Stimulated activated CD4-positive, alpha-beta T cell treated with anti-CD3 and anti-CD28 coated beads, Interleukin-1b, Interleukin-23, amount 100 ng/mL, for 4 hours (primary cell): ENCODE data around the gene GCA.

ENCODE experiments used
- DNase-seq, 2 donors: peaks; one replicate each; pipeline ENCODE4 v3.0.0-alpha.2; 2020; ENCODE audit warnings: low read depth in 2 of 2

The GCA gene

DNA sequence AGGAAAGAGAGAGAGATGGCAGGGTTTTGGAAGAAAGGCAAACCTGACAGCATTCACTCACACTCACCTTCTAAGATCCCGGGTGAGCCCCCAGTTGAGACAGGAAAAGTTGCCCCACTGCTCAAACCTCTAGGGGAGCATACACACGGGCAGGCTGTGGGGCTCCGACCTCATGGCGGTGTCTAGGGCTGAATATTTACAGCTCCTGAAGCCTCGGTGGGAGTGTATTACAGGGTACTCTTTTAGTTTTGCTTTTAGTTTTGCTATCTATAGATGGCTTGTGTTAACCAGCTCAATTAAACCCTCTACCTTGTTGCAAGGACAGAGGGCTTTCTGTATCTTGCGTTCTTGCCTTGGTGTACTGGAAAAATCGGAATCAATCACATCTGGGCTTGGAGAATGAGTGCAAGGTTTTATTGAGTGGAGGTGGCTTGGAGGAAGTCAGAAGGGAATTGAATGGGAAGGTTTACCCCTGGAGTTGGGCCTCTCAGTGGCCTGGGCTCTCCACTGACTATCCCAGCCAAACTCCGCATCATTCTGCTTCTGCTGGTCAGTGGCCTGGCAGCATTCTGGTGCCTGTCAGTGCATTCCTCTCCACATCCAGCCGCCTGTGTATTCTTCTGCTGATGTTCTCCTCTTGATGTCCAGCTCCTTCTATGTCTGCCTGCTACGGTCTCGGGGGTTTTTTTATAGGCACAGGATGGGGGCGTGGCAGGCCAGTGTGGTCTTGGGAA lies 15.3 kb upstream of the GCA start:
- no peak for DNase-seq

DNA sequence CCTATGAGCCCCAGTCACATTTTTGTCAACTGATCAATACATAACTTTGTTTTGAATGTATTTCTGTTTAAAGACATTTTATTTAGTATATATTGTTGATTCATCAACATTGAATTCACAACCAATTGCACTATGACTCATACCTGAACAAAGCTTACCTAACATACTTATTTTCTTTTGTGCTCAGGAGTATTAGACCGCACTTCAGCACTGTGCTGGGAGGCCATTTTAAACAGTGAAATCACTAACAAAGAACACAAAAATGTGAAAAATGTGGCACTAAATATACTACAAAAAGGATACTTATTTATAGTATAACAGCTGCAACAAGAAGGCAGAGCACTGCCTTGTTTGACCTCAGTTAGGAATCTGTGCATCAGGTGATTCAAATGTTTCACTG lies 13.1 kb upstream of the GCA start:
- DNase-seq: no peak

DNA sequence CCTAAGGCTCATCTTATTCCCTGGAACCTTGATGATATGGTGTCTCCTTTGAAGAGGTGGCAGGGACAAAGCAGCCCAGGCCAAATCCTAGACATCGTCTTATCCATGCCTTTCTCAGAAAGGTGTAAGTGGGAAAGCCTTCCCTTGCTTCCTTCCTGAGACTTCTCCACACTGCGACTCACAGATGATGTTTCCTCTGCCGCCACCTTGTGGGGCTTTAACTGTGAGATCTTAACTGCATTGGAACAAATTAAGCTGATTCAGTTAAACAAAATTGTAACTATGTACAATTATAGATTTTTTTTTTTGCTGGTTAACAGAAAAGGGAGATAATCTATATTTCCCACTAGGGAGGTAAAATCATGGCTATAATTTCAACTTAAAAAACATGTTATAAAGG lies 10.0 kb upstream of the GCA start:
- DNase-seq: no peak

DNA sequence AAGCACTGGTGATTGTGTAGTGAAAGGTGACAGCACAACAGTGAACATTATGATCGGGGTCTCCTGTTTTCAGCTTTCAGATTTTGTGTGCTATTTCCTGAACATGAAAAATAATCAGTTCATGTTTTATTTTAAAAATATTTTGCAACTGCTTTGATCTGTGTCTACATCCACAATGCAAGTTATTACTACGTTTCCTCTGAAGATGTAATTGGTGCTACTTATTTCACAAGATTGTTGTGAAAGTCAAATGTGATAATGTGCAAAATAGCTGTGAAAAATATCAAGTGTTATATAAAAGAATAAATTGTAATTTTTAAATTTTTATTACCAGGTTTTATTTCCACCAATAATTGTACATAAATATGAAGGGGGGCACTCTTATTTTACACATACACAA lies 6.1 kb upstream of the GCA start:
- no peak for DNase-seq

DNA sequence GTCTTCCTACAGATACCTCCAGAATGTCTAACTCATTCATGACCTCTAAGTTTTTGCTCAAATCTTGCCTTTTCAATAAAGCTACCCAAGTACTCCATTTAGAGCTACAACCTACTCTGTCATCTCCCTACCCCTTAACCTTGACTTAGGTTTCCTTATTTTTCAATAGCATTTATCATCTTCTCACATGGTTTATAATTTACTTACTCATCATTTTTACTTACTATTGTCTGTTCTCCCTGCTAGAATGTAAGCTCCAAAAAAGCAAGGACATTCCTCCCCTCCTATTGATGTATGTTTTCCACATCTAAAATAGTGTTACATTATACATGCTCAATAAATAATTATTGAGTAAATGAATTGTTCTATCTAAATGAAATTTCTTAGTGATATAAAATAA lies 3.1 kb upstream of the GCA start:
- no peak for DNase-seq

DNA sequence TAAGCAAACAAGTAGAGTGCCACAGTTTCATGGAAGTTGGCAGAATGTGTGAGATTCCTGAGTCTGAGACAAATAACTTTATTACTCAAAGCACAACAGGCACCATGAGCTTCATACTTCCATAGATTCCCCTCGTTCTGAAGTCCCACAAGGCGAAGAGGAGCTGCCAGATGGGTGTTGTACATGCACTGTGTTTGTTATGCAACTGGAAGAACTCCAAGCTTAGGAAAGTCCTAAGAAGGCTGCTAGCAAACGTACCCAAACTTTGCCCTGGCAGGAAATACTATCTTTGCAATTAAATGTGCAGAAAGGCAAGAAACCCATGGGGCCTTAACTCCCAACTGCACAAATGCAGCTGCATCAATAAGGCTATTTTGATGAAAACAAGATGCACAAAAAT lies 1.6 kb upstream of the GCA start:
- no peak for DNase-seq

DNA sequence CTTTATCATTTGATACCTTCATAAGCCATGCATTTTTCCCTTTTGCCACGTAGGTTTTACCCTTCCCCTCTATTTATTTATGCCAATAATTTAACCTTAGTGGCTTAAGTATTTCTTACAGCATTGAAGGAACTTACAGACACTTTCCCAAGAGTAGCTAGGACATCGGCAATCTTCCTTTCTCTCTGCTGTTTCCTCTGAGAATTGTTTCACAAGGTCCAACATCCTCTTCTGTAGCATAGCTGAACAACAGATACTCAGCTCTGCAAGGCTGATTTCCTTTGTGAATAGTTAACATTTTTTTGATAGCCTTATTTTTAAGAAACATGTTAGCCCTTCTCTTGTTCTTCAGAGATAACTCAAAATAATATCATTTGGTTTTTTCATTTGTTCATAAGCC lies 1.1 kb upstream of the GCA start:
- no peak for DNase-seq

DNA sequence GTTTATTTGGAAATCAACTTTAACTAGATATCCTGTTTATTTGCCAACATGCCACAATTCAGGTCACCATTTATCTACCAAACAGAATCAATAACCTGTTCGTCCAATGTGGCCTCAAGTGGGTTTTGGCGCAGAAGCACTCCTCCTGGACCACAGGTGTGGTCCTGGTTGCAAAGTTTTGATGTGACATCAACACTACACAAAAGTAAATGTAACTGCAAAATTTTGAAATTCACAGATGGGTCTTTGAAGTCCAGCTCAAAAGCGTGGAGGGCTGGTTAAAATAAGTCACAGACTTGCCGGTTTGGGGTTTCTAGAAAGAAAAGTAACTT lies 474 bp upstream of the GCA start:
- no peak for DNase-seq

DNA sequence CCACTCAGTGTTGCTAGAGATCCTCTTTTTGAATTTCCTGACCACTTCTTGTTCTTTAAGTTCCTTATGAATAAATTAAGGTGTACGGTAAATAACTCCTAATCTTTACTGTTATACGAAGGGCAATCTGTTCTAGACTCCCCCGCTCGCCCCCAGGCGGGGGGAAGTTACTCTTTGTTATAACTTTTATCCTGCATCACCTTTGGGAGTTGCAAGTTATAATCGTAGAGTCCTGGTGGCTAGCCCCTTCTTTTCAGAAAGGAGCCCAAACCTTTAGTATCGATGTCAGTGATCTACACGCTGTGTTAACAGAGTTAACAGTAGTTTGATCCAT lies 652 bp downstream of the GCA start:
- DNase-seq: no peak

DNA sequence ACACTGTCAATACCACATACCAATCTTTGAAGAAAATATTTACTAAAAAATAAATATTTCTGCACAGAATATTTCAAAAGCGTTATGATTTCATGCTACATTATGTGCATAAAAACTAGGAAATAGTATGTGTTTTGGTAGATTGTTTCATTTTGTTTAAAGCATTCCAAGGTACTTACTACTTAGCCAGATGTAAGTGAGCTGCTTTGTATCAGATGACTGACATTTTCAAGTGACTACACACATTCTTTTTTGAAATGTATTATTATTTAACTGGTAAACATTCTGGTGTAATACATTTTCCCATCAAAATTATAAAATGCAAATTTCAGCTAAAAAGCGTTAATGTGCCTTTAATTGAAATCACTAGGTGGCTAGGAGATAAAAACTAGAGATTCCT lies 21.5 kb downstream of the GCA start:
- no peak for DNase-seq

DNA sequence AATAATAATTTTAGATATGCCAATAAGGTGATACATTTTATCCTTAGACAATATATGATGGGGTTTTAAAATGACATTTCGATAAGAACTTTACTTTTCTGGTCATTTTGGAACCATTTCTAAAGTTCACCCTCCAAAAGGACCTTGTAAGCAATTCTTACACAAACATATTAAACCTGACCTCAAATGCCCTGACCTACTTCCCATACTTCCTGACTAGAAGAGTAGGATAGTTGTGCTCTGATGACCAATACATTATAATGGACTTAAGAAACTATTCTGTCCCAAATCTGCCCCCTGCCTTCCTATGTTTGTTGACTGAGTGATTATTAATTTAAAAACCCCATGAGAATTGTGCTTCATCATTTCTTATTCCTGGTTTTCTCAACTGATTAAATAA lies 24.6 kb downstream of the GCA start:
- no peak for DNase-seq

DNA sequence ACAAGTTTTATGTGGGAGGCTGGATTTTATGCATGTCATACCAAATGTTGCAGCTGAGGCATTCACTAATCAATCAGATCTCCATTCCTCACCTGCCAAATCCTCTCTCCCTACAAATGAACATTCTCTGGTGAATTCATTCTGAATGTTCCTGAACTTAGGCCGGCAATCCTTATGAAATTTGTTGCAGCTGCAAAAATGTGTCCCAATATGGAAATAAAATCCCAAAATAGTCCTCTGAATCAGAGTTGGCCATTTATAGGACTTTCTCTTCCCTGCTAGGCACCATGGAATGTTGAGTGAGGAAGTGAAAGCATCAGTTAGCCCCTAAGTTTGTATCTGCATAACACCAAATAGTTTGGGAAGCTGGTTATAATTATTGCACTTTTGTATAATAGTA lies 25.6 kb downstream of the GCA start:
- no peak for DNase-seq

DNA sequence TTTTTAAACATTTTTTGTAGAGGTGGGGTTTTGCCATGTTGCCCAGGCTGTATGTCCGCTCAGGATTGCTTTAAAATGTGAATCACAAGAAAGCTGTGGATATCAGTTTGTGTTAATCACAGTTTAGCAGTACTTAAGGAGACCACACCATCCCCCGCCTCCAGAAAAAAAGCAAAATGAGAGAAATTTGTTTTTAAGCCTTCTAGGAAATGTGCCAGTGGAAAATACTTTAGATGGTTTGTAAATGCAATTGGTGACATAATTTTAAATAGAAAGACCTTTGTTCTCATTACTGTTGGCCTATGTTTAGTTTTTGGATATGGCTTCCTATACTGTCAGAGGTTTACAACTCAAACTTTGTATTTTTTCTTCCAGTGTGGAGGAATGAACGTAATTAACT lies 27.0 kb downstream of the GCA start:
- DNase-seq: no peak

DNA sequence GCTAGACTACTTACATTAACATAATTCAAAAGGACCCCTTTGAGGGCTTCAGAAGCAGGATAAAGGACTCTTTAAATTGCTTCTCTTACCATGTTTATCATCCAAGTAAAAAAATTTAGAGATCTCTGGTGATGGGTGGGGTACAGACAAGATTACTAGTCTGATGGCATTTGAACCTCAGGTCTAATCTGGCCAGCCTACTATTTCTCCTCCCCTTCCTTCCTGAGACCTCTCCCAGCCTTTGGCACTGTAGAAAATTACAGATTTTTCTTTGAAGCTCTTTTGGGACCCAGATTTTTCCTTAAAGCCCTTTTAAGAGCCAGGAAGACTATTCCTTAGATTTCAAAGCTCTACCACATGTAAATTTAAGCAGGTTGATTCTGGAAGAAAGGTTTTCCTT lies 28.9 kb downstream of the GCA start:
- no peak for DNase-seq

DNA sequence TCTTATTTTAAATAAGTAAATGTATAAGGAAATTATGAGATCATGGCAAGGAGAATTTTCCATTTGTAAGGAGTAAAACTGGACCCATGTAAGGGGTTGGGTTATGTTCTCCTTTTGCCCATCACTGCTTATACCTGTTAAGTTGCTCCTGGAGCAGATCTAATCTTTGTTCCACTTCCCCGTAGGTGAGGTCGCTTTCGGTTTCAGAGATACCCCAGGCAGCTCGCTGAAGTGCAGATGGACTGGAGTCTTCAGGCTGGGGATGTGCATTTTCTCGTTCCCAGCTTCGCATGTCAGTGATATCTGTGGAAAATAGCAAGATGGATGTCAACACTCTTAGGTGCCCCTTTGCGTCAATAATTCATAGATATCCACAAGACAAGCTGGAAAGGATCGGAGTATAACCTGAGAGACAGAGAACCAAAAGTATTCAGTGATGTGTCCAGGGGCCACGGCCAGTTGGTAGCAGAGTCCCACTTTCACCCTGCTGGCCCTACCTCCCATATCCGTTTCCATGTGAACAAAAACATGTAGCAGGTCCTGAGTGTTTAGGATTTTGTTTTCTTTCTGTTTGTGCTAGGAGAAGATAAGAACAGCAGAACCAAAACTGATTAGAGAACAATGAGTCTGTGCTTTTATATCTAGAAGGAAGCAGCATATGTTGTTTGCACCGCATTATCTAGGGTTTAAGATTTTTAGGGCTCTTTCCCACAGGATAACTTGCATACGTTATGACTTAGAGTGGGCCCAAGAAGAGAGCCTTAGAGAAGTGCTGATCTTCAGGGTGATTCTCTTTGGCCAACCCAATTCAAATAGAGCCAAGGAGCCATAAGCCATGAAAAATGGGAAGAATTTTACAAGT lies 36.0 kb downstream of the GCA start:
- no peak for DNase-seq

DNA sequence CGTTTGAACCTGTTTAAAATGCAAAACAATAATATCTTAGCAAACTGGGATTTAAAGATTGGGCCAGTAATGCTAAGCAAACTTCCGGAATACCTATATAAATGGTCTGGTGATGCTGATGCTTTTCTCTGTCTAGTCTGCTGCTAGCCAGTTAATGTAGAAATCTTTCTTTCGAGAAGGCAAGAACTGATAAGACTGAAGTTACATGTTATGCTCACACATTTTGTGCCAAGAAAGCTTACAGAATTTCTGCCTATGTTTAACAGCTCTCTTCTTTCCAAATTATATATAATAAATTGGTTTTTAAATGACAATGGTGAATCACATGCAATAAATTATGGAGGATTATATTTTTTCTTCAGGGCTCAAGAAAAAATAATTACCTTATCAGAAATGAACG lies 37.9 kb downstream of the GCA start:
- no peak for DNase-seq

DNA sequence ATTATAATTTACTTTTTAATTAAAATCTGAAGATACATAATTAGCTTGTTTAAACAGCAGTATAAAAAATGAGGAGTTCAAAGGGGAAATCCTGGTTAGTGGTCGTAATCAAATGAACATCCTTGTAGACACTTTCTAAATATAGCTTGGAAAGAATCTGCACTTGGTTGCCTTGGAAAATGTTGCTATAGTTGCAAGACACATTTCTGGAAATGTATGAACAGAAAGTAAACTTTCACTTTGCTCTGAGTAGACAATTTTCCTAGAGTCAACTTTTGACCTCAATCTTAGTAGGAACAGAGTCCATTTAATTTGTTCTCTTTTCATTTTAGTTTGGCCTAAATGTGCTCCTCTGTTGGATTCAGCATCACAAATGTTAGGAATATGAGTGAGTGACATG lies 38.3 kb downstream of the GCA start:
- DNase-seq: no peak

DNA sequence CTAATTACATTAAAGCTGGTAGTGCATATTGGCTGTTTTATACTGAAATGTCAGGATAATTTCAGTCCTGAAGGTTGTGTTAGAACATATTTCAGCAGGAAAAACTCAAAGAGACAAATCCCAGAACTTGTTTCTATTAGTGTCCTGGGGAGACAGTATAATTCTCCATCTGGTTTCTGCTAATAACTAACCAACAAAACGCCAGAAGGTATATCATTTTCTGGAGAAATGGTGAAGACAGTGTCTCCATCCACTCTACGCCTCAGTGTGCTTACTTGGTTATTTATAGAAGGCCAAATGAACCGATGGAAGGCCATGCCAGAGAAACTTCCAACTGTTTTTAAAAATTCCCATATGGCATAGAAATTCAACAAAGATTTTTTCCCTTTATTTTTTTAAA lies 41.6 kb downstream of the GCA start:
- no peak for DNase-seq

DNA sequence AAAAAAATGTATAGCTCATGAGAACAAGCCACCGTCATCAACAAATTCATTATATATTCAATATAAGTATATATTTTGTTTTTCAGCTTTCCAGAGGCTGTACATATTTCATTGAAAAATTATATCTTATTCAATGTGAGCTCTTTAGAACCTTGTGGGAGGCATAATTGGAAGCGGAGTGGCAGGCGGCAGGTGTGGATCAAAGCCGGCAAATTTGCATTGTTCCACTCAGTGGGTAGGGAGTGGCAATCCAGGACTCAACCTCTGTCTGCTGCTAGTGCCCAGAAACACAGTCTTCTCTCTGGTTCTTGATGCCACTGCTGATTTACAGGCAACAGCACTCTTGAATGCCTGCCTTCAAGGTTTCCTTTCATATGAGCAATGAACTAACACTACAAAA lies 46.9 kb downstream of the GCA start:
- no peak for DNase-seq

DNA sequence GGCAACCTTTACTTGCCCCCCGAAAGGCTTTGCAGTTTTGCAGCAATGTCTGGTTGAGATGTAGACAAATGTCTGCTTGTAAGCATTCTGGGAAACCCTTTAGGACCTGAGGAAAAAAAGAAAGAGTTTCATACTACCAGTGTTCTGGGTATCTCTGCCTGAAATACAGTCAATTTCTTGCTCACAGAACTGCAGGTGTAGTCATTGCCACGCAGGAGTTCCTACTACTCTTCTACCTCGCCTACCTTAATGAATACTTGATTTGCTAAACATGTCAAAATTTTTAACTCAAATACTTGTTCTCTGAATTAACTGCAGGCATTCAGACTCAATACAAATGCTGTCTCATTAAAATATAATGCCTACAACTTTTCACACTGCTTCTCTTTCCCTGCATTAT lies 56.4 kb downstream of the GCA start:
- no peak for DNase-seq

DNA sequence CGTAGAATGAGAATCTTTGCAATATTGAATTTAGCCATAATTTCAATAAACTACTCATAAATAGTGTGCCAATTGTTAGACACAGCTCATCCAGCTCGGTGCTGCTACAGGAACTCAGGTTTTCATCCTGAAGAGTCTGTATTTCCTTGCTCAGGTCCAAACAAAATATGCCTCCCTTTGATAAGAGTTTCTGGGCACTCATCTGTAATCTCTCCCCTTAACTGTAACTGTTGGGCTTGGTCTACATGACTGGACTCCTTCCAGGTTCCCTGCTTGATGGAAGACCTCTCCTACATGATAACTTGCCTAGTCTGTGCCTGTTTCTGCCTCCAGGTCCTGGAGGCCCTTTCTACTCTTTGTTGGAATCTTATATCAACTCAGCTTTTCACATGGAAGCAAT lies 57.9 kb downstream of the GCA start:
- no peak for DNase-seq

DNA sequence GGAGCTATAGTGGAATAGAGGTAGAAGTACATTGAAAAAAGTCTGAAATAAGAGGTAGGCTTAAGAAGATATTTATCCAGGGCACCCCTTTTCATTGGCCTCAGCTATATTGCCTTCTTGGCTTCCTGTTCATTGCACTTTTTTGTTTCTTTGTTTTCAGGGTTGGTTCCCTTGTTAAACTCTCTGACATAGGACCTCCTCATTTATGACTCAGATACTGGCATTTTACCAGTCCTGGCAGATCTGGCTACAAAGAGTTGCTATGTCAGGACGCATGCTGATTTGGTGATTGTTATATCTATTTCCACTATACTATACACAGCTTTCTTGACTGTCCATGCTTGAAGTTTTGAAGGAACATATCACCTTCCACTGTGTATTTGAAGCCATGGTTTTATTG lies 60.0 kb downstream of the GCA start:
- no peak for DNase-seq
